CD4-positive, alpha-beta T cell (primary cell): Measurements from ENCODE around the gene ACP4. TPM values are rescaled to one million over a fixed set of nuclear protein-coding genes. Genes with fewer than 3 reads are reported as not detected.

Experiments used
- ATAC-seq: fragments of 200-7000 bp; cut with Tn5 transposase; one replicate; pipeline ENCODE4 v1.10.0; 2022; ENCODE audit warnings: mild to moderate bottlenecking; ENCODE audit not compliant: poor library complexity
- CTCF ChIA-PET: fragments of 350-600 bp; sonication (Branson Sonifier 250); formaldehyde crosslinking; loops from one replicate; lab custom pipeline; 2021; ENCODE audit warnings: antibody characterized with exemption, inconsistent platforms; lab: Charles Lee
- POLR2A ChIA-PET: fragments of 350-600 bp; sonication (Branson Sonifier 250); formaldehyde crosslinking; loops from one replicate; lab custom pipeline; 2021; ENCODE audit warnings: antibody characterized with exemption, inconsistent platforms; lab: Charles Lee
- DNase-seq, 14 experiments: peaks; one replicate each; pipeline ENCODE4 v3.0.0-alpha.2; 2013 to 2020; ENCODE audit warnings: mixed read lengths in 2 of 14
- H3K27ac ChIP-seq, 2 donors: one replicate each; pipeline versions ENCODE4 v1.5.1 to v1.7.0; 2013; ENCODE audit warnings: low read length in 2 of 2, low read depth in 1 of 2, mild to moderate bottlenecking in 1 of 2
- H3K27me3 ChIP-seq, 2 experiments: 1 replicate in 1 of 2; 2 replicates in 1 of 2; pipeline versions ENCODE4 v1.6.1 to v1.7.0; 2013; ENCODE audit warnings: low read length in 2 of 2, control low read depth in 1 of 2, mild to moderate bottlenecking in 1 of 2, moderate library complexity in 1 of 2; ENCODE audit not compliant: insufficient read depth in 2 of 2, control insufficient read depth in 1 of 2
- H3K36me3 ChIP-seq: one replicate; pipeline ENCODE4 v1.6.1; 2013; ENCODE audit warnings: low read length, control low read depth; ENCODE audit not compliant: insufficient read depth
- H3K4me1 ChIP-seq: one replicate; pipeline ENCODE4 v1.6.1; 2013; ENCODE audit warnings: low read length, control low read depth; ENCODE audit not compliant: insufficient read depth
- H3K4me3 ChIP-seq: one replicate; pipeline ENCODE4 v1.5.1; 2013; ENCODE audit warnings: mild to moderate bottlenecking, low read length, moderate library complexity
- H3K9me3 ChIP-seq, 2 experiments: 1 replicate in 1 of 2; 2 replicates in 1 of 2; pipeline versions ENCODE4 v1.6.1 to v1.7.0; 2013; ENCODE audit warnings: low read length in 2 of 2, mild to moderate bottlenecking in 2 of 2, control low read depth in 1 of 2, moderate library complexity in 1 of 2; ENCODE audit not compliant: control insufficient read depth in 1 of 2, insufficient read depth in 1 of 2
- H3K27ac Mint-ChIP-seq: one replicate; pipeline ENCODE4 v1.8.0; 2020; ENCODE audit warnings: mixed read lengths
- H3K27me3 Mint-ChIP-seq: one replicate; pipeline ENCODE4 v1.8.0; 2021; ENCODE audit warnings: mixed read lengths
- H3K36me3 Mint-ChIP-seq: one replicate; pipeline ENCODE4 v1.8.0; 2021; ENCODE audit warnings: low read depth, mixed read lengths
- H3K4me1 Mint-ChIP-seq: one replicate; pipeline ENCODE4 v1.8.0; 2021; ENCODE audit warnings: low read depth, mixed read lengths
- H3K4me3 Mint-ChIP-seq: one replicate; pipeline ENCODE4 v1.8.0; 2020; ENCODE audit warnings: mild to moderate bottlenecking, mixed read lengths
- H3K9me3 Mint-ChIP-seq: one replicate; pipeline ENCODE4 v1.8.0; 2020; ENCODE audit warnings: mixed read lengths
- intact Hi-C, 2 experiments: fragments of 100-400 bp; cut with DNase I in 1 of 2; cut with micrococcal nuclease in 1 of 2; formaldehyde crosslinking; loops; one replicate each; pipeline versions ENCODE4 v1.15.1 to v1.9.0; 2023 to 2025; cut with DNase I, micrococcal nuclease
- total RNA-seq, 174 experiments: library from RNA in 2 of 174; stranded (reverse) in 2 of 174; gene quantifications; one replicate each; pipeline ENCODE4 v1.2.3 and lab custom pipeline; 2021 to 2026
- TF ChIP-seq, protein P1 (sequence below): fragments of 200-600 bp; IDR thresholded peaks from one replicate; pipeline ENCODE4 v1.8.0; 2022; ENCODE audit warnings: antibody characterized with exemption, mild to moderate bottlenecking

ACP4 gene
- total RNA-seq, 2 experiments from 2014 or later: not detected

DNA sequence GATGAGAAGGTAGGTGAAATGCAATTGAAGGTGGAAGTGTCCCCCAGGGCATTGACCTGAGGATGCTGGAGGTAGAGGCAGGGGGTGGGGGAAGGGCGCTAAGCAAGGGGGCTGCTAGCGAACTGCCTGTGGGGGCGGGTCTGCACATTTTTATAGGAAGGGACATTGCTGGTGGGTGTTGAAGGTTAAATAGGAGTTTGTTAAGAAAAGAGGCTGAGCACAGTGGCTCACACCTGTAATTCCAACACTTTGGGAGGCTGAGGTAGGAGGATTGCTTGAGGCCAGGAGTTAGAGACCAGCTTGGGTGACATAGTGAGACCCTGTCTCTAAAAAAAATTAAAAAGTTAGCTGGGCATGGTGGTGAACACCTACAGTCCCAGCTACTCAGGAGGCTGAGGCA, 5.5 kb upstream of the ACP4 start:
- ATAC-seq: no peak
- H3K9me3 ChIP-seq: no peaks in the 10 kb centered on the region
- peaks cover 12 to 17% of the 10 kb centered on the region in 2 experiments for H3K27me3 ChIP-seq
- CTCF ChIA-PET: no interaction called here
- no peak for DNase-seq
- POLR2A ChIA-PET: interaction anchor here (1.1 to 1.2 kb wide), 2 partner anchors 20 to 427 kb away, joined by 3 to 6 read pairs; no protein-coding TSS in a partner anchor
- no peaks in the 10 kb centered on the region for H3K36me3 ChIP-seq
- intact Hi-C loops: loop anchor here (5.0 kb wide), 3 partner anchors 57 to 532 kb away; no protein-coding TSS in a partner anchor
- no peak overlapping the region for H3K27ac ChIP-seq
- peaks cover 8% of the 10 kb centered on the region for H3K4me1 ChIP-seq
- H3K9me3 Mint-ChIP-seq: no peaks in the 10 kb centered on the region
- TF ChIP-seq, protein P1, sequence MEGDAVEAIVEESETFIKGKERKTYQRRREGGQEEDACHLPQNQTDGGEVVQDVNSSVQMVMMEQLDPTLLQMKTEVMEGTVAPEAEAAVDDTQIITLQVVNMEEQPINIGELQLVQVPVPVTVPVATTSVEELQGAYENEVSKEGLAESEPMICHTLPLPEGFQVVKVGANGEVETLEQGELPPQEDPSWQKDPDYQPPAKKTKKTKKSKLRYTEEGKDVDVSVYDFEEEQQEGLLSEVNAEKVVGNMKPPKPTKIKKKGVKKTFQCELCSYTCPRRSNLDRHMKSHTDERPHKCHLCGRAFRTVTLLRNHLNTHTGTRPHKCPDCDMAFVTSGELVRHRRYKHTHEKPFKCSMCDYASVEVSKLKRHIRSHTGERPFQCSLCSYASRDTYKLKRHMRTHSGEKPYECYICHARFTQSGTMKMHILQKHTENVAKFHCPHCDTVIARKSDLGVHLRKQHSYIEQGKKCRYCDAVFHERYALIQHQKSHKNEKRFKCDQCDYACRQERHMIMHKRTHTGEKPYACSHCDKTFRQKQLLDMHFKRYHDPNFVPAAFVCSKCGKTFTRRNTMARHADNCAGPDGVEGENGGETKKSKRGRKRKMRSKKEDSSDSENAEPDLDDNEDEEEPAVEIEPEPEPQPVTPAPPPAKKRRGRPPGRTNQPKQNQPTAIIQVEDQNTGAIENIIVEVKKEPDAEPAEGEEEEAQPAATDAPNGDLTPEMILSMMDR: no peak
- no peaks in the 10 kb centered on the region for H3K36me3 Mint-ChIP-seq
- no peak overlapping the region for H3K4me3 Mint-ChIP-seq
- peaks cover 6% of the 10 kb centered on the region for H3K4me1 Mint-ChIP-seq
- no peak overlapping the region for H3K27ac Mint-ChIP-seq
- no peak overlapping the region for H3K4me3 ChIP-seq
- peaks cover 33% of the 10 kb centered on the region for H3K27me3 Mint-ChIP-seq

DNA sequence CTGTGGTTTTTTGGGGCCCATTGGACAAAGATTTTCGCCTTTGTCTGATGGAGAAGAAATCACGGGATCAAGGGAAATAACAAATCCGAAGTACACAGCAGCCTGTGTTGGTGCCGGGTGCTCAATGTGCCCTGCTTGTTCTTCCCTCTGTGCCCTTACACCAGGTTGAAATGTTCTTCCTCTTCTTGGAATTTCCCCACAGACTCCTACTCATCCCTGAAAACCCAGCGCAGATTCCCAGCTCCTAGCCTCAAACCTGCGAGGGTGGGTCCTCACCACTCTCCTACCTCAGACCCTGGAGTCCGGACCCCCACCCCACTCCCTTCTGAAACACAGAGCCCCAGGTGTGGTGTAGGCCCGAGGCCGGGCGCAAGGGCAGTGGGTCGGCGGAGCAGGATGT, 4.9 kb upstream of the ACP4 start:
- Mint-ChIP-seq H3K27ac (no peak overlapping the region), H3K4me3 (no peak overlapping the region), H3K27me3 (peaks cover 27% of the 10 kb centered on the region), H3K4me1 (peaks cover 6% of the 10 kb centered on the region), H3K36me3 (no peaks in the 10 kb centered on the region), H3K9me3 (no peaks in the 10 kb centered on the region)
- peaks cover 8% of the 10 kb centered on the region for H3K4me1 ChIP-seq
- H3K27me3 ChIP-seq: peaks cover 11 to 12% of the 10 kb centered on the region in 2 experiments
- ATAC-seq (no peak), DNase-seq (no peak)
- POLR2A ChIA-PET: no interaction called here
- H3K27ac ChIP-seq: no peak overlapping the region
- TF ChIP-seq, protein P1: no peak
- no peaks in the 10 kb centered on the region for H3K9me3 ChIP-seq
- intact Hi-C loops: no loop called here
- no peak overlapping the region for H3K4me3 ChIP-seq
- CTCF ChIA-PET: no interaction called here
- no peaks in the 10 kb centered on the region for H3K36me3 ChIP-seq

DNA sequence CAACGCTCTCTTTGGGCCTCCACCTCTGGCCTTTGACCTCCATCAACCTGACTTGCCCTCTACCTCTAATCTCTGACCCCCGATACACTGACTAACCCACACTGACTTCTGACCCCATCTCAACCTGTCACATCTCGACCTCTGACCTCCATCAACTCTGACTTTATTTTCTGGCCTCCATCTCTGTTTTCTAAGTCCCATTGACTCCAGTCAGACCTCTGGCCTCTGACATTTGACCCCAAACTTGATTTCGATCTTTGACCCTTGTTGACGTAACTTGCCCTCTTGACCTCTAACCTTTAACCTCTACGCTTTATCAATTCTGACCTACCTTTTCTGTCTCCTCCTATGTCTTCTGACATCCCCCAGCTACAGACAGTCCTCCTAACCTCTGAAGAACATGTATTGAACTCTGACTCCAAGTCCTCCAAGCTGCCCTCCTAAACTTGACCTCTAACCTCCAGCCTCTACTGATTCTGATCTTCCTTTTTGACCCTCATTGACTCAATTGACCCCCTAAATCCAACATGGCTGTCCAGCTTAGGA, 780 bp downstream of the ACP4 start:
- Histone ChIP-seq H3K36me3 (no peaks in the 10 kb centered on the region), H3K27ac (no peak overlapping the region), H3K4me1 (peaks cover 15% of the 10 kb centered on the region), H3K9me3 (no peaks in the 10 kb centered on the region), H3K4me3 (no peak overlapping the region), H3K27me3 (no peaks in the 10 kb centered on the region)
- ChIA-PET POLR2A (no interaction called here), CTCF (no interaction called here)
- H3K27ac Mint-ChIP-seq: no peak overlapping the region
- H3K36me3 Mint-ChIP-seq: no peaks in the 10 kb centered on the region
- DNase-seq: no peak
- intact Hi-C loops: no loop called here
- H3K4me3 Mint-ChIP-seq: no peak overlapping the region
- no peaks in the 10 kb centered on the region for H3K9me3 Mint-ChIP-seq
- peaks cover 5% of the 10 kb centered on the region for H3K4me1 Mint-ChIP-seq
- ATAC-seq: no peak
- H3K27me3 Mint-ChIP-seq: no peaks in the 10 kb centered on the region
- TF ChIP-seq, protein P1: no peak
